Adipocyte (in vitro differentiated cells): Measurements from ENCODE around the gene GGT6.

Experiments
- DNase-seq: peaks from one replicate; pipeline ENCODE4 v3.0.0-alpha.2; 2015; ENCODE audit warnings: low read depth
- H3K27me3 ChIP-seq: replicated peaks from 2 replicates; pipeline ENCODE4 v1.7.0; 2013; ENCODE audit warnings: mild to moderate bottlenecking, low read length, moderate library complexity; ENCODE audit not compliant: control insufficient read depth, insufficient read depth
- H3K36me3 ChIP-seq: 2 replicates; pipeline ENCODE4 v1.7.0; 2013; ENCODE audit warnings: low read length, mild to moderate bottlenecking, moderate library complexity; ENCODE audit not compliant: control insufficient read depth, insufficient read depth, severe bottlenecking
- H3K4me1 ChIP-seq: 2 replicates; pipeline ENCODE4 v1.7.0; 2013; ENCODE audit warnings: mild to moderate bottlenecking, low read length, moderate library complexity; ENCODE audit not compliant: control insufficient read depth, insufficient read depth
- H3K4me3 ChIP-seq: 2 replicates; pipeline ENCODE4 v1.7.0; 2013; ENCODE audit warnings: mild to moderate bottlenecking, low read length, moderate library complexity
- H3K9ac ChIP-seq: 2 replicates; pipeline ENCODE4 v1.7.0; 2013; ENCODE audit warnings: mild to moderate bottlenecking, low read length, moderate library complexity
- H3K9me3 ChIP-seq: 2 replicates; pipeline ENCODE4 v1.7.0; 2013; ENCODE audit warnings: mild to moderate bottlenecking, low read length, moderate library complexity; ENCODE audit not compliant: control insufficient read depth

The GGT6 gene

GRCh38 chr17:4548721-4549531 lies 11.5 kb downstream of the GGT6 start:
- peaks cover 82% of the 10 kb centered on the region for H3K36me3 ChIP-seq
- DNase-seq, result no peak
- no peak overlapping the region for H3K9ac ChIP-seq
- no peaks in the 10 kb centered on the region for H3K9me3 ChIP-seq
- peaks cover 3% of the 10 kb centered on the region for H3K4me1 ChIP-seq
- H3K27me3 ChIP-seq, result no peaks in the 10 kb centered on the region
- no peak overlapping the region for H3K4me3 ChIP-seq

- H3K4me3 ChIP-seq, result no peak overlapping the region
- no peaks in the 10 kb centered on the region for H3K9me3 ChIP-seq
- no peaks in the 10 kb centered on the region for H3K27me3 ChIP-seq
- peaks cover 87% of the 10 kb centered on the region for H3K36me3 ChIP-seq
- H3K9ac ChIP-seq, result no peak overlapping the region
- no peak for DNase-seq
- no peaks in the 10 kb centered on the region for H3K4me1 ChIP-seq
Observed at GRCh38 chr17:4548061-4548461, 12.3 kb downstream of the GGT6 start.

- no peak for DNase-seq
- Histone ChIP-seq H3K9ac (no peak overlapping the region), H3K36me3 (peaks cover 88% of the 10 kb centered on the region), H3K27me3 (no peaks in the 10 kb centered on the region), H3K4me1 (no peaks in the 10 kb centered on the region), H3K9me3 (no peaks in the 10 kb centered on the region), H3K4me3 (no peak overlapping the region)
Observed at GRCh38 chr17:4547118-4547906, 13.1 kb downstream of the GGT6 start.

- Histone ChIP-seq H3K4me1 (no peaks in the 10 kb centered on the region), H3K9me3 (no peaks in the 10 kb centered on the region), H3K9ac (no peak overlapping the region), H3K27me3 (no peaks in the 10 kb centered on the region), H3K36me3 (peaks cover 87% of the 10 kb centered on the region), H3K4me3 (no peak overlapping the region)
- DNase-seq, result no peak
Observed at GRCh38 chr17:4545217-4545951, 15.0 kb downstream of the GGT6 start.

GRCh38 chr17:4544951-4545216 lies 15.5 kb downstream of the GGT6 start:
- Histone ChIP-seq H3K9ac (no peak overlapping the region), H3K4me3 (no peak overlapping the region), H3K9me3 (no peaks in the 10 kb centered on the region), H3K27me3 (no peaks in the 10 kb centered on the region), H3K36me3 (peaks cover 87% of the 10 kb centered on the region), H3K4me1 (no peaks in the 10 kb centered on the region)
- DNase-seq, result no peak

- Histone ChIP-seq H3K4me3 (no peak overlapping the region), H3K9me3 (no peaks in the 10 kb centered on the region), H3K4me1 (no peaks in the 10 kb centered on the region), H3K36me3 (peaks cover 88% of the 10 kb centered on the region), H3K27me3 (no peaks in the 10 kb centered on the region), H3K9ac (no peak overlapping the region)
- no peak for DNase-seq
Observed at GRCh38 chr17:4544135-4544950, 16.0 kb downstream of the GGT6 start.

- Histone ChIP-seq H3K27me3 (no peaks in the 10 kb centered on the region), H3K9ac (no peak overlapping the region), H3K36me3 (peaks cover 84% of the 10 kb centered on the region), H3K4me3 (no peak overlapping the region), H3K9me3 (no peaks in the 10 kb centered on the region), H3K4me1 (no peaks in the 10 kb centered on the region)
- DNase-seq, result no peak
Observed at GRCh38 chr17:4543557-4544026, 16.8 kb downstream of the GGT6 start.

- Histone ChIP-seq H3K4me1 (peaks cover 4% of the 10 kb centered on the region), H3K36me3 (peaks cover 80% of the 10 kb centered on the region), H3K9ac (no peak overlapping the region), H3K9me3 (no peaks in the 10 kb centered on the region), H3K27me3 (no peaks in the 10 kb centered on the region), H3K4me3 (no peak overlapping the region)
- no peak for DNase-seq
Observed at GRCh38 chr17:4542726-4543191, 17.6 kb downstream of the GGT6 start.

GRCh38 chr17:4542003-4542725 lies 18.2 kb downstream of the GGT6 start:
- Histone ChIP-seq H3K9ac (no peak overlapping the region), H3K36me3 (peaks cover 74% of the 10 kb centered on the region), H3K9me3 (no peaks in the 10 kb centered on the region)

GRCh38 chr17:4541328-4542002 lies 18.9 kb downstream of the GGT6 start:
- peaks cover 68% of the 10 kb centered on the region for H3K36me3 ChIP-seq
- no peak for DNase-seq
- H3K9me3 ChIP-seq, result no peaks in the 10 kb centered on the region
- no peak overlapping the region for H3K9ac ChIP-seq
- peaks cover 17% of the 10 kb centered on the region for H3K4me1 ChIP-seq
- H3K4me3 ChIP-seq, result no peak overlapping the region
- H3K27me3 ChIP-seq, result no peaks in the 10 kb centered on the region

More at GRCh38 chr17:4542003-4542725, 18.2 kb downstream of the GGT6 start:
- Histone ChIP-seq H3K27me3 (no peaks in the 10 kb centered on the region), H3K4me3 (no peak overlapping the region), H3K4me1 (peaks cover 10% of the 10 kb centered on the region)
- no peak for DNase-seq
